Cardiac ventricle fibroblast (primary cell): ENCODE measurements around the gene AASDHPPT. TPM values are rescaled to one million over a fixed set of nuclear protein-coding genes. Genes with fewer than 3 reads are reported as not detected.

ENCODE experiments used
- total RNA-seq: library from RNA; depleted of rRNA; stranded (reverse); fragments of >200 nt; gene quantifications from 2 replicates; pipeline ENCODE4 v1.2.3, GENCODE V29; 2015

The AASDHPPT gene
- 42.2 and 42.3 TPM in 2 replicates for total RNA-seq

GRCh38 chr11:106077609-106078455, at the start of gene AASDHPPT:
TSS of gene AASDHPPT (plus strand) at chr11:106077662. CDS start at chr11:106077711, 49 bp downstream.

GRCh38 chr11:106076919-106077608, 398 bp upstream of the AASDHPPT start, which contains the start of gene KBTBD3:
TSS of gene KBTBD3 (minus strand) at chr11:106077347. CDS start at chr11:106059097, 18,250 bp downstream.

Other genes with a start within 250 kb of the AASDHPPT start
- gene MSANTD4, start 55.4 kb upstream of the AASDHPPT start, total RNA-seq: 13.9 and 17.5 TPM in 2 replicates
- 1.4 and 2.1 TPM in 2 replicates for gene KBTBD3, start 315 bp upstream of the AASDHPPT start, total RNA-seq